GM19035 (cell line): Measurements from ENCODE around the gene PSME4.
"Not testable (repeated sequence)": the region's sequence is repeated elsewhere in the genome, so short reads cannot be mapped to it uniquely, and the experiment has no call there.

Experiments
- ATAC-seq: cut with Tn5 transposase; IDR thresholded peaks from one replicate; pipeline ENCODE4 v1.9.1; 2021; ENCODE audit not compliant: unreplicated experiment

Gene PSME4

DNA sequence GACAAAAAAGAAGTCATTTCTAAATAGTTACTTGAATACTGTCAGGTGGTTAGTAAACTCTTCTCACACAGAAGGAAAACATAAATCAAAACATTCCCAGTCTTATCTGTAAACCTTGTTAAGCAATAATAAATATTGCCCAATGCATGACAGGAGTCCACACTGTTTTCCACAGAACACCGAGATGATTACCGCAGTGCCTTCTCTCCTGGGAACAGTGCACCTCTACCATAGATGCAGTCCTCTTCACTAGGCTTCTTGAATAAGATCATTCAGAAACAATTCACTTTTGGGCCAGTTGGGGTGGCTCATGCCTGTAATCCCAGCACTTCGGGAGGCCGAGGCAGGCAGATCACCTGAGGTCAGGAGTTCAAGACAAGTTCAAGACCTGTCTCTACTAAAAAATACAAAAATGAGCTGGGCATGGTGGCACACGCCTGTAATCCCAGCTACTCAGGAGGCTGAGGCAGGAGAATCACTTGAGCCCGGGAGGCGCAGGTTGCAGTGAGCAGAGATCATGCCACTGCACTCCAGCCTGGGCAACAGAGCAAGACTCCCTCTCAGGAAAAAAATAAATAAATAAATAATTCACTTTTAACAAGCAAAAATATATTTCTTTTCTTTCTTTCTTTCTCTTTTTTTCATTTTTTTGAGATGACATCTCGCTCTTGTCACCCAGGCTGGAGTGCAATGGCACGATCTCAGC, 119.6 kb downstream of the PSME4 start:
- ATAC-seq: not testable (repeated sequence)

DNA sequence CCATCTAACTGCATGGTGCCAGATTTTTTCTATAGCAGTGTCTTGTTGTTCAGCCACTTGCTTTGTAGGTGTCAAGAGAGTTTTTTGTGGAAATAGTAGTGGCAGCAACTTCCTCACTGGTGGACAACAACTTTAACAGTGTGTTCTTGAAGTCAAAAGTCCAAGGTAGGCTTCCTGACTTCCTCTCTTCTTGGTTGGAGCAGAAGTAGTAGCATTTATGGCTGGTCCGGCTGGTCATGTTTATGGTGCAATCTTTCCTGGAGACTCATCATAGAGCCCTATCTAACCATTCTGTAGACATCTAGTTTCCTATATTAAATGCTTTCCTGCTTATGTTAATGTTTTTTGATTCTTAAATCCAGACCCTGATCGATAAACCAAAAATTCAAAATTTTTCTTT, 122.7 kb downstream of the PSME4 start:
- ATAC-seq: no peak

- ATAC-seq: no peak
Measured at GRCh38 chr2:53843595-53843994, 127.2 kb downstream of the PSME4 start.

- no peak for ATAC-seq
Measured at GRCh38 chr2:53842891-53843290, 127.9 kb downstream of the PSME4 start.

DNA sequence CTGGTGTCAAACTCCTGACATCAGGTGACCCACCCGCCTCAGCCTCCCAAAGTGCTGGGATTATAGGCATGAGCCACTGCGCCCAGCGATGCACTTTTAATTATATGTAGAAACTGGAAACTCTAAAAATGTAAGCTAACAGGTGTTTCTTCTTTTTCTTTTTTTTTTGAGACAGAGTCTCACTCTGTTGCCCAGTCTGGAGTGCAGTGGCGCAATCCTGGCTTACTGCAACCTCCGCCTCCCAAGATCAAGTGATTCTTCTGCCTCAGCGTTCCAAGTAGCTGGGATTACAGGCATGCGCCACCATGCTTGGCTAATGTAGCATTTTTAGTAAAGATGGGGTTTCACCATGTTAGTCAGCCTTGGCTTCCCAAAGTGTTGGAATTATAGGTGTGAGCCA, 129.1 kb downstream of the PSME4 start:
- ATAC-seq: not testable (repeated sequence)

DNA sequence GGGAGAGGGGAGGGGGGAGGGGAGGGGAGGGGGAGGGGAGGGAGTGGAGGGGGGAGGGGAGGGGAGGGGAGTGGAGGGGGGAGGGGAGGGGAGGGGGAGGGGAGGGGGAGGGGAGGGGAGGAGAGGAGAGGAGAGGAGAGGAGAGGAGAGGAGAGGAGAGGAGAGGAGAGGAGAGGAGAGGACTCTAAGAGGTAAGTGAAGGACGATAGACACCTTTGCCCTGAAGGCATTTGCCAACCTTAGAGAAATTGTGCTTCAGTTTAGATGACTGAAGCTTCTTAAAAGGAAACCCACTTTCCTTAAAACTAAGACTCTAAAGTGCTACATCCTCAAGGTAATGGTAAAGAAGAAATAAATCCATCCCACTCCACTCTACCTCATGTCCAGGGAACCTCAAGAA, 130.2 kb downstream of the PSME4 start:
- no peak for ATAC-seq

- not testable (repeated sequence) for ATAC-seq
Measured at GRCh38 chr2:53829980-53830290, 140.9 kb downstream of the PSME4 start.

DNA sequence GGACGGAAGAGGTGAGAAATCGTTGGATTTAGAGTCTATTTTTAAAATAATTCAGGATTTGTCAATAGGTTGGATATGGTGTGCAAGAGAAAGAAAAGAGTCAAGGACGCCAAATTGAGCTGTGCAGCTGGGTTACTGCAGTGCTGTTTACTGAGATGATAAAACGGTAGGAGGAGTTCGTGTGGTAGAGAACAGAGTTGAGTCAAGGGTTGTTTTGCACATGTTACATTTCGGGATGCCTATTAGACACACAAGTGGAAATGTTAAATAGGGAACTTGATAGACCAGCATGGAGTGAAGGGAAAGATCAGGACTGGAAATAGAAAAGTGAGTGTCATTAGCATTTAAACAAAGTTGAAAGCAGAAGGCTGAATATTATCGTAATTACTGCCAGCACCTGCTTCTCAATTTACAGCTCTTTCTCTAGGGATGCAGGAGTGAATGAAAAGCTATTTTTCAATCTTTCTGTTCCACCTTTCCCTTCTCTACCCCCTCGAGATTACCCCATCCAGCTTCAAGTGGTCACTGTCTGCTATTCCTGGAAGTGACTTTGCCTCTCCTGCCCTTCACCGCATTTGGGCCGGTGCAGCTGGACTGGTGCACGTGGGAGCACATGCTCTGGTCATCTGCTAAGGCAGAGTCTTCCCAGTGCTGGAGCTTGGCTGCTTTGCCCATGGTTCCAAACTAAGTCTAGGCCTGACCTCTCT, 141.4 kb downstream of the PSME4 start:
- no peak for ATAC-seq

DNA sequence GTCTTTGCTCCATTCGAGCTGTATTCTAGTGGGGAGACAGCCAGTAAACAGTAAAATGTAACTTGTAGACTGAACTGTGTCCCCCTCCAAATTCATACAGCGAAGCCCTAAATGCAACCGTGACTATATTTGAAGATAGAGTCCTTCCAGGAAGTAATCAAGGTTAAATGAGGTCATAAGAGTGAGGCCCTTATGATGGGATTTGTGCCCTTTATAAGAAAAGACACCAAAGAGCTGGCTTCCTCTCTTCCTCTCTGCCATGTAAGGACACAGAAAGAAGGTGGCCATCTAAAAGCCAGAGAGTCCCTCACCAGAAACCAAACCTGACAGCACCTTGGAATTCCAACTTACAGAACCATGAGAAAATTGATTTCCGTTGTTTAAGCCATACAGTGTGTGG, 142.5 kb downstream of the PSME4 start:
- no peak for ATAC-seq

DNA sequence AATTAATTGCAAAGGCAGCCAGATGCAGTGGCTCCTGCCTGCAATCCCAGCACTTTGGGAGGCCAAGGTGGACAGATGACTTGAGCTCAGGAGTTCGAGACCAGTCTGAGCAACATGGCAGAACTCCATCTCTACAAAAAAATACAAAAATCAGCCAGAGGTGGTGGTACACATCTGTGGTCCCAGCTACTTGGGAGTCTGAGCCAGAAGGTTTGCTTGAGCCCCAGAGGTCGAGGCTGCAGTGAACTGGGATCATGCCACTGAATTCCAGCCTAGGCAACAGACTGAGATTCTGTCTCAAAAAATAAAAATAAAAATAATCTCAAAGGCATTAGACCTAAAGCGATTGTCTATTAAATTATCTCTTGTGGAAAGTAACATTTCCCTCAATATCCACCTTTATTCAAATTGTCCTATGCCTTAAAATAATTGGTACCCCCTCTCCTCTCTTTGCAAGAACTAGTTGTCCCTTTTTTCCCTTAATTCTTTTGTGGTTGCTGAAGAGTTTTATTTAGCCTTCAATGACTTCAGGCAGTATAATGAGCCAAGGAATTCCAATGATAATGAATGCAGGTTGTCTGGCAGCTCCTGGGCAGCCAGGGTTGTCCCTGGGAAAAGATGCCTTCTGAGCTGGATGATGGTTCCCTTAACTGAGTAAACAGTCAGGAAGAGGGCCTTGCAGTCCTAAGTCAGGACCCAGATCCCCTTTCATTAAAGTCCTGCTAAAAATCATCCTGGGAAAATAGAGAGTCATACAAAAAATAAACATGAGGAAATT, 143.2 kb downstream of the PSME4 start:
- no peak for ATAC-seq

GRCh38 chr2:53826587-53827397, 144.0 kb downstream of the PSME4 start:
- no peak for ATAC-seq

DNA sequence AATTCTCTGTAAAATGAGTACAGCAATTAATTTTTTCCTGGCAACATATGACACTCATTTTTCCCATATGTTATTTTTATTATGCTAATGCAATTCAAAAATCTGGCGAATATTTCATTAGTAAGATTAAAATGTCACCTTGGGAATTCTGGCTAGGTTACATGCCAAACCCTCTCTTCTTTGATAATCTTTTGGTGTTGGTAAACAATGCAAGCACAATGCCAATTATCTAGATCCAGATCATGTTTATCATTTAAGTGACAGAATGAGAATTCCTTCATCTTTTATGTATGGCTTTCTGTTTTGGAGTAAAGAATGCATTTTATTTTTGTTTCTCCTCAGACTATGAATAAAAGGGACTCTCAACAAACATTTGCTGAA, 144.8 kb downstream of the PSME4 start:
- ATAC-seq: no peak

DNA sequence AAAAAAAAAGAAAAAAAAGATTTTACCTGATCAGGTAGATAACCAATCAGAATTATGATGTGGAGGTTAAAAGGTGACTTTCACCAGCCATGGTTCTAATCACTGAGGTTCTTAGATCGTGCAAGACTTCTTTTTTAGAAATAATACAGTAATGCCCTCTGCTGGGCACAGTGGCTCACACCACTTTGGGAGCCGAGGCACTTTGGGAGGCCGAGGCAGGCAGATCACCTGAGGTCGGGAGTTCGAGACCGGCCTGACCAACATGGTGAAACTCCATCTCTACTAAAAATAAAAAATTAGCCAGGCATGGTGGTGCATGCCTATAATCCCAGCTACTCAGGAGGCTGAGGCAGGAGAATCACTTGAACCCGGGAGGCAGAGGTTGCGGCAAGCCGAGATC, 147.2 kb downstream of the PSME4 start:
- ATAC-seq: not testable (repeated sequence)

- no peak for ATAC-seq
Measured at GRCh38 chr2:53821810-53822209, 149.0 kb downstream of the PSME4 start.

DNA sequence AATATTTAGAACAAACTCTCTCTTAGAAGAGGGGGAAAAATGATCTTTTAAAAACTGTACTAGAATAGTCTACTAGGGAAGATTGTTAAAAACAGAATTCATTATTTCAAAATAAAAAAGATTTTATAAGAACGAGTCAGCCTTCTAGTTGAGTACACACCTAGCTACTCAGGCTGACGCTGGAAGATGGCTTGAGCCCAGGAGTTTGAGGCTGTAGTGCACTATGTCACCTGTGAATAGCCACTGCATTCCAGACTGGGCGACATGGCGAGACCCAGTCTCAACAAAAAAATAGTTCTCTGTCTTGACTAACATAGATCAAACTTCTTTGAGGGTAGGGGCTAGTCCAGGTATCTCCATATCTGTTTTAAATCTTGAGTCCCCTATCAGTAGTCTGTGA, 150.1 kb downstream of the PSME4 start:
- ATAC-seq: no peak

DNA sequence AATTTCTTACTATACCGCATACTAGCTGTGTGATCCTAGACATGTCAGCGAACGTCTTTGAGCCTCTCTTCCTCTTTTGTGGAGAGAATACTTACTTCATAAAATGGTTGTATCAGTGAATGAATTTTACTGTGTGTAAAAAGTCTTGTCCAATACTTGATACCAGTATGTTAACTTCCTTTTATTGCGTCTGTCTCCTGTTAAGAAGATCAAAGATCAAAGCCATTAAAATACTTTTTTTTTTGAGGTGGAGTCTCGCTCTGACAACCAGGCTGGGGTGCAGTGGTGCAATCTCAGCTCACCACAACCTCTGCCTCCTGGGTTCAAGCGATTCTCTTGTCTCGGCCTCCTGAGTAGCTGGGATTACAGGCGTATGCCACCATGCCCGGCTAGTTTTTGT, 150.7 kb downstream of the PSME4 start:
- no peak for ATAC-seq

DNA sequence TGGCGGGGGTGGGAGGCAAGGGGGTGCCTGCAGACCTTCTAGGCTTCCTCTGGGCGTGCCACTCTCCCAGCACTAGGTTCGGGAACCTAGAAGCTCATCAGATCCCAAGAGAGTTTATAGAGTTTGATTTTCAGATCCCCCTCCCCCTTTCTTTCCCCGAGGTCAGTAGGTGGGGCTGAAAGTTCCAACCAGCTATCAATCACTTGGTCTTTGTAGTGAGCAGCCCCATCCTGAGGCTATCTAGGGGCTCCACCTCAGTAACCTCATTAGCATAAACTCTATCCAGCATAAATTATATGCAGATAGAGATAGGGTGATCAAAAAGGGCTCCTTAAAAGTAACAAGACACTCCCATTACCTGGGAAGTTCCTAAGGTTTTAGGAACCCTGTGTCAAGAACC, 151.2 kb downstream of the PSME4 start:
- no peak for ATAC-seq

- no peak for ATAC-seq
Measured at GRCh38 chr2:53818854-53819435, 151.8 kb downstream of the PSME4 start.
